Stimulated activated CD8-positive, alpha-beta memory T cell treated with anti-CD3 and anti-CD28 coated beads, Interleukin-4, amount 100 ng/mL, for 1 hour (primary cell): Measurements from ENCODE around the gene GIPC2.

Experiments used
- DNase-seq, 2 donors: peaks; one replicate each; pipeline ENCODE4 v3.0.0-alpha.2; 2020; ENCODE audit warnings: low read depth in 2 of 2, low spot score in 1 of 2

GIPC2 gene

DNA sequence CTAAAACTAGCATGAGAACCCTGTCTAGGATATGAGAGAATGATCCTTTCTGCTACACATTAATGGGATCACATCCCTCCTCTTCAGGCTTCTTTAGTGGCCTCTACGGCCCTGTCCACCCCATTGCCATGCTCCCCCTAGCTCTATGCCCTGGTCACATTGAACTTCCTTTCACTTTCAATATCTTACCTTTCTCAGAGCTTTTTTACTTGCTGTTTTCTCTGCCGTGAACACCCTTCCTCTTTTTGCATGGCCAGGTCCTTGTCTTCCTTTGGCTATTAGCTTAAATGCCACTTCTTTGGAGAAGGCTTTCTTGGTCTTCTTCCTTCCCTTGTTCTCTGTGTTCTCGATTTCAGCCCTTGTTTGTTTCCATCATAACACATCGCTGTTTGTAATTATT lies 97.4 kb downstream of the GIPC2 start:
- DNase-seq: no peak

DNA sequence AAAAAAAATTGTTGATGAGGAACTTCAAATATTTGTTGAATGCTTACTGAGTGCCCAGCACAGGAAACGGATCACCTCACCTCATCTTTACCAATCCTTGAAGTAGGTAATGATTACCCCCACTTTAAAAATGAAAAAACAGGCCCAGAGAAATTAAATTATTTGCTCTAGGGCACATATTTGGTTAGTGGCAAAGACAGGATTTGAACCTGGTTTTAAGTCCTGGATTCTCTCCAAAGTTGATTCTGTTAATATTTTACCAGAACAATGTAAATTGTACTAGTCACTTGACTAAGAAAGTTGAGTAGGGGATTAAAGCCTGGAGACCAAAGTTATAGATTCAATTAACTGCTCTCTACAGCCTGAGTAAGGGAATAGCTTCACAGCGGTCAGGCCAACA lies 97.9 kb downstream of the GIPC2 start:
- no peak for DNase-seq

DNA sequence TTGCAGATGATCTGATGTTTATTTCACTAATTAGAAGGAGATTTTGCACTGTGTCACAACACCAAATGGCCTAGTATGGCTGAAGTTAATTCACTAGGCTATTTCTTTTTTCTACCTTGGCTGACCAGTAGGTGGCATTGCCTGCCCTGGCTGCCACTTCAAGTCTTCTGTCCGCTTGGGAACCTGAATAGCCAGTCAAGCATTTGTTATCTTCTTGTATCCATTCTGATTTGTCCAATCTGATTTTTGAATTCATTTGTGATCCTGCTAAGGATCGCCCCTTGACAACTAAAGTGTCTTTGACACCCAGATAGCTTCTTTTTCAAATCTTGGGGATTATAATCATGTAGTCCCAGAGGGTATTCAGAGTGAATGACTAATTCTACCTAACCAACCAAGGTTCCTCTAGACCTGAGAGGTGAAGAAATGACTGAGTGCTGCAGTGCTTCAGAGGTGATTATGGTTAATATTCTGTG lies 99.4 kb downstream of the GIPC2 start:
- DNase-seq: no peak

DNA sequence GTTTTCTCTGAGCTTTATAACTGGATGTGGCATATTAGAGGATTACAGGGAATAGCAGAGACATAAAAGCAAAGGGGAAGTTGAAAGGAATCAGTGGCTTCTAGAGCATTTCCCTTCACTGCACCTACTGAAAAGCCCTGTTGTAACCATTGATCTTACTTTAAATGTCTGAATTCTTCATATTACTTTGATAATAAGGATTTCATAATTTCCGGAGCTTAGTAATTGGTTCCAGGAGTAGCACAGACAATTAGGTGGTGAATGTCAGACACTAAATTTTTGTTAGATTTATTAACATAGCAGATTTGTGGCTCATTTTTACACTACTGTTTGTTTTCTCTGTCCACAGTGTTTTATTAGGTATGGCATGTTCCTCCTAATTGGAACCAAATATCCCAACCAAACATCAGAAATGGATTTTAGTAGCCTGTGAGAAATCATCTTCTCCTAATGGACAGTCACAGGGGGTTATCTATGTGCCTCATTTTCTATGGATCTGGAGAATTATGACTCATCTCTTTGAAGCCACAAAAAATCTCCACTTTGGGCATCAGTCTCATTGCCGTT lies 100.5 kb downstream of the GIPC2 start:
- no peak for DNase-seq

DNA sequence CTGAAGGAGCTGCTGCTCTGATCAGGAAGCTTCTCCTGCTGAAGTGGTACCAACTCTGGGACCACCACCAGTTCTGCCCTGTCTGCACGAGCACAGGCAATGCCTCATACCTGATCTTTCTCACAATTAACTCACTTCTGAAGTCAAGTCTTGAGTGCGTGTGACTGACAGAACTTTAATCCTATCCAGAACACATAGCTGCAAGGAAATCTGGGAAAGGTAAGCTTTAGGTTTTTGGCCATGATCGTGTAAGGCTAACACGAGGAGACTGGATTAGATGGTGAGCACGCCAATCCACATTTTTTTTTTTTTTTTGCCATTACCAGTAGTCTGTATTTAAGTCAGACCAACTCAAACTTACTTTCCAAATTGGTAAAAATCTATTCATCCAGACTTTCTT lies 101.3 kb downstream of the GIPC2 start:
- DNase-seq: no peak

DNA sequence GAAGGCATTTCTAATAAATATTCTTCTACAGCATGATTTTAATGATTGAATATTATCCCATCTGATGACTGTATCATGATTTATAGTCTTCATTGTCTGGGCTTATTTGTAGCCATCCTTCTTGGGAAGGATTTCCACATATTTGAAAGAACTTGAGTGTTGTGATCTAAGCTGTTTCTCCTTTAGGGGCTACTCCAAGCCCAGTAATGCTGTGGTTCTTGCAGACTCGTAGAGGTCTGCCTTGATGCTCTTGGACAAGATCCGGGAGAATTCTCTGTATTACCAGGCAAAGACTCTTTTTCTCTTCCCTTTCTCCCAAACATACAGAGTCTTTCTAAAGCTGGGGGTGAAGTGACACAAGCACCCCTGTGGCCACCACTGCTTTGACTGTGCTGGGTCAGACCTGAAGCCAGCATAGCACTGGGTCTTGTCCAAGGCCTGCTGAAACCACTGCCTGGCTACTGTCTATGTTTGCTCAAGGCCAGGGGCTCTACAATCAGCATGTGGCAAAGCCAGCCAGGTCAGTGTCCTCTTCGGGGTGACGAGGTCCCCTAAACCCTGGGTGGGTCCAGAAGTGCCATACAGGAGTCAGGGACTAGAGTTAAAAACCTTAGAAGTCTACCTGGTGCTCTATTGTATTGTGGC lies 107.4 kb downstream of the GIPC2 start:
- DNase-seq: no peak

DNA sequence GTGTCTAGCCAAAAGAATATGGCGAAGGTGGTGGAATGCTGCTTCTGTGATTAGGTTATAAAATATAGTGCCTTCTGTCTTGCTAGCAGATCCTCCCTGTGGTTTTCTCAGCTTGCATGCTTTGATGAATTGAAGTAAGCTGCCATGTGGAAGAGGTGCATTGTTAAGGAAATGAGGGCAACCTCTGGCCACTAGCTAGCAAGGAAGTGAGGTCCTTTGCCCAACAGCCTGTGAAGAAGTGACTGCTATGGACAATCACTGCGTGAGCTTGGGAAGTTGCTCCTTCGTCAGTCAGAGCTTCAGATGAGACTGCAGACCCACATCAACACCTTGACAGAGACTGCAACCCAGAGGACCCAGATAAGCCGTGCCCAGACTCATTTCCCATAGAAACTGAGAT lies 109.4 kb downstream of the GIPC2 start:
- no peak for DNase-seq

DNA sequence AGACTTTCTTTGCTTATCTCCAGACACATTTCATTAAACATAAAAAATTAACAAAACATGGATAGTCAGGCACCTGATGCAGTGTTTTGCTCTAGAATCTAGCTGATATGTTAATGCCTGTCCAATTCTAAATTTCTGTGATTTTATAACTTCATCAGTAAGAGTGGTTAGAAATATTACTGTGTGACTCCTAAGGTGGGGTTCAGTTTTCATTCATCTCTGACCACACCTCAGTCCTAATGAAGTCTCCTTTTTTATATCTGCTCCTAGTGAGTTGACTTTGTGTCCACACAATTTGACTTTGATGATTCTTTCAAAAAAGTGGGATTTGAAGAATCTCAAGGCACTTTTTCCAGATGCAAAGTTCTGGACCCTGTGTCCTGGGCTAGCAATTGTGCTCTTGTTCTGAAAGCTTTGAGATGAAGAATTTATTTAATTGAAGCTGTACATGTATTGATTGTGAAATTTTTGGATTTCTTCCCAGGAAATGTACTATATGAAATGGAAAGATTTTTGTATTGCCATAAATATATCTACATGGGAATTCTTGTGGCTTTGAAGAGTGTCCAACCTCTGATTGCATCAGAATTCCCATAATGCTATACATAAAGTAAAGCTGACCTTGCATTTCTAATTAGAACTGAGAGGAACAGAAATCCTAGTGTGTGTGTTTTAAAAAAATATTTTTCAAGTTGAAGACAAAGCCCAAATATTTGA lies 111.2 kb downstream of the GIPC2 start:
- DNase-seq: no peak

DNA sequence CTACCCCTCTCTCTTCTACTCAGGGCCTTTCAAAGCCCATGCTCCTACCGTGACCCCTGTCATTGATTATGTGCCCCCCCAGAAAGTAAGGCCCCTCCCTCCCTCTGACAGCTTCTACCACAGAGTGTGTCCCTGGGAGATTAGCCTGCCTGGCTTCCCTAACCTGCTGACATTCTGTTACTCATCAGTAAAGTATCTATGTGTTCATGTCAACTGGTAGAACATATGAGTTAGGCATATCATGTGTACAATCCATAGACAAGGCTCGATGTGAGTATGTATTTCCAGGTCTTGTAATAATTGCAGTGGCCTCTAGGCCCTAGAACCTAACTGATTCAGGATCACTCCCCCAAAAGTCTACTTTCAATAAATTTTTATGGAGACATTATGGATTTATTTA lies 120.0 kb downstream of the GIPC2 start:
- no peak for DNase-seq

DNA sequence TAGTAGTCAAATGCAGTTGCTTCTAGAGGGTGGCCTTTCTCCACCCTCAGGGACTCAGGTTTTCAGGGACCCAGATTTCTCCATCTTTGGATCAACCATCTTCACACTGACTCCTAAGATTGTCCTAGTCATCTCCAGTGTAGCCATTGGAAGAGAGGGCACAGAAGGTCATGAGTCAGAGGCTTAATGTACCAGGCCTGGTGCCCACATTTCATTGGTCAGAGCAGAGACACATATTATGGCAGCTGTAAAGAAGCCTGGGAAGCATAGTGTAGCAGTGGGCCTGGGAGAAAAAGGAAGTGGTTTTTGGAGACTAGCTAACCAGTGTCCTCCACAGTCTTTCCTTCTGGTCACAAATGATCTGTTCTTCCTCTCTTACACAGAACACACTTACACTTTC lies 122.5 kb downstream of the GIPC2 start:
- no peak for DNase-seq

DNA sequence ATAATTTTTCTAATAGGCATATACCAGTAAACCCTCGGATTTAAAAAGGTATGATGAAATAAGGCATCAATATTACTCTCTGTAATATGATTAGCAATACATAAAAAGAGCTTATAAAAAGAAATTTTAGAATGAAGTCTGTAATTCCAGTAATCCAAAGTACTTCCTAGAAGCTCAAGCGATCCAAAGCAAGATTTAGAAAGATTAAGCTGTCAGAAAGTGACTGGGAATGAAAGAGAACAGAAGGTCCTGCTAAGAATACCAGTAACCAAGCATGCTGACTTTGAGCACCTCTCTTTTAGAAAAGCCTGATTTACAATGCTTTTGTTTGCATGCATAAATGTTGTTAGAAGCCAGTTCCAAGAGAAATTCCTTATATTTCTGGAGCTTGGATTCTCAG lies 125.1 kb downstream of the GIPC2 start:
- no peak for DNase-seq

DNA sequence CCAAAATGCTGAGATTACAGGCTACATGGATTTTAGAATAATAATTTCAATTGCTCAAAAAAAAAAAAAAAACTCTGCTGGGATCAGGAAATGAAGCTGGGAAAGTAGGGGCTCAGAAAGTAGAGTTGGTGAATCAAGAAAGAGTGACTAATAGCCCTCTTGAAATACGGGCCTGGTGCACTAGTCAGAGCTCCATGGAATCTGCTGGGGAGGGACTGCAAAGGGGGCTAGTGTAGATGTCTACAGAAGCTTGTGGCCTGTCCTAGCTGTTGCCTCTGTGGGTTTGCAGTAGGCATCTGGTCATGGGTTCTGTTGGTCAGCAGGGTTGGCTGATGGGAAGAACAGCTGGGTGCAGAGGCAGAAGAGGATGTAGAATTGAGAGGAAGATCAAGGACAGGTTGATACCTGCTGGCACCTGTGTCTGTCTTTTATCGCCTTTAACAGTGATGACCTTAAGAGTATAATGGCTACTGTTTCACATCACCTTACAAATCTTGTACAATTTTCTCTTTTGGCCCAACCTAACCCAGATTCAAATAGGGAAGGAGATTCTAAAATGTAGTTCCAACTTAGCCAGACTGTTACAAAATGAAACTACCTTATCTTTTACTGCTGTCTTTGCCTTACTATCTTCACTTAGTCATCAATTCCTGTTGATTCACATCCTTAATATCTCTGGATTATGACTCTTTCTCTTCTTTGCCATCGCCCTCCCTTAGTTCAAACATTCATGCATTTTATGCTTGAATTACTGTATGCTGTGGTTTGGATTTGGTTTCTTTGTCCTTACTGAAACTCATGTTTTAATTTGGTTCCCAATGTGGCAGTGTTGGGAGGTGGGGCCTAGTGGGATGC lies 126.2 kb downstream of the GIPC2 start:
- no peak for DNase-seq

DNA sequence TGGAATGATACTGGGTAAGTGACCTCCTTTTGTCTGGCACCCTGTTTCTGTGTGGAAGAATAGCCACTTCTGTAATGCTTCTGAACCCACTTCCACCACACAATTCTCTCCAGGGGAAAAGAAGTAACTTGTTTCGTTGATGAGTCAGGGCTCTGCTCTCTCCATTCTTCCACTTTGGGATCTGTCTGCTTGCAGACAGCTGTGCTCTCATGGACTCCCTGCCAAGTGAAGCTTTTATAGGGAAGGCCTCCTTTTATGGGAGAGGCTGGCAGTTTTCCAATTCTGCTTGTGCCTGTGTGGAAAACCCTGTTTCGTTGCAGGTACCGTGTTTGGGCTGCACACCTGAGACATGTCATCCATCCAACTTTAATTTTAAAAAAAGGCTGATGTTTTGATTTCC lies 130.7 kb downstream of the GIPC2 start:
- DNase-seq: no peak

DNA sequence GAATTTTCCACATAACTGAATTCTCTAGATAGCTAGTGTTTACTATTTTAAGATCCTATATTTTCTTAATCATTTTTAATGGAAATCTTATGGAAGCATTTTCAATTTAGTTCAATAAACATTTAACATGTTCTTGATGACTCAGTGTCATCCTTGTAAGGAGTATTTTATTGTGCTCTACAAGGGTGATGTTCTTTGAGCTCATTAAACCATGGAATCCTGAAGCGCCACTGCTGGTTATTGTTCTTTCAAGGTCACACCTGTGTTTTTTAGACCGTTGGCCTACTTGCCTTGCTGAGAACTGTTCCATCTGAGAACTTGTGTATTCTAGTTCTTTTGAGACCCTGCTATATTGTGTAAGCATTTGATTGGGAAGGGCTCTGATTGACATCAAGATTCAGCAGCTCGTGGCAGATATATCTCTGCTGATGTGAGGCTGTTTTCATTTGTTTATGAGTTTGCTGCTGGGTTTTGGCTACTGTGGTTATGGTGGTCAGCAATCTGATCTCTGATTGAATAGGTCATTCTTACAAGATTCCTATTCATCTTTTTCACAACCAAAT lies 132.0 kb downstream of the GIPC2 start:
- no peak for DNase-seq

DNA sequence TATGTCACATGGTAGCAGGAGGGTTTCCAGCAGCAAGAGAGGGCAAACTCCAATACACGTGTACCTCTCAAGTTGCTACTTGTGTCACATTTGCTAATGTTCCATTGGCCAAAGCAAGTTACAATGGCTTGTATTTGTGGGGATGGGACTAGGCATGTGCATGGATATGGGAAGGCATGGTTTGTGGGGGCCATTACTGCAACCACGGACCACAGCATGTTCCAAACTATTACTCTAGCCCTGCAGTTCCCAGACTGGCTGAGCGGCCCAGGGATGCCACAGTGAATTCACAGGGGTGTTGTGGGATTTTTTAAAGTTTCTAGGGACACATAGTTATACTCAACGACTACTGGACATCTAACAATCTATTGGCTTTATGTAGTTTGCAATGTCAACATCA lies 133.1 kb downstream of the GIPC2 start:
- DNase-seq: no peak

DNA sequence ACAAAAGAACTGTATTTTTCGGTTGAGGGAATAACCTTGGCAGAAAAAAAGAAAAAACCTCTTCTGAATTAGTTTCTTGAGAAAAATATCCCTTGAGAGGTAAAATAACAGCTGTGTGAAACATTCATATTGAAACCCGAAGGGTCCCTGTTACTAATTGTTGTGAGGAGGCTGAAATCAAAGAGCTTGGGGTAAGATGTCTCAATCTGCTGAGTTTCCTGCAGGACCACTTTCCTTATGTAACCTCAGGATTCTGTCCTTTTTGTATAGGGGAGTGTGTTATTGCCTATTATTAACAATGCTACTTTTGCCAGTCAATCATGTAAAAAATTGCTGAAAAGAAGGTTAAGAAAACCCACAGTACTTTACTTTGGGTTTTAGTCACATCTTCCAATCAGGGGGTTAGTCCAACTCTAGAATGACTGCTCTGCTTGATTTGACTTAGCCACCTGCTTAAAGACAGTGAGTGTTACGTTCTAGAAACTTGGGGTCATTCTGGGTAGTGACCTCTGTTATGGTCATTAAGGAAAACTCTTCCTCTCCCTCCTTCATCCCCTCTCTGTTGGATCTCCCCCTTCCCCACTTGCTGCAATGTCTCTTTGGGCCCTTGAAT lies 138.8 kb downstream of the GIPC2 start:
- no peak for DNase-seq
